GM12801 (cell line): Measurements from ENCODE around the gene SPTA1.

Experiments
- CTCF ChIP-seq: IDR thresholded peaks from one replicate; pipeline ENCODE4 v1.5.1; 2011; ENCODE audit warnings: control low read depth; ENCODE audit not compliant: insufficient read length; ENCODE audit errors: extremely low read depth

SPTA1 gene

DNA sequence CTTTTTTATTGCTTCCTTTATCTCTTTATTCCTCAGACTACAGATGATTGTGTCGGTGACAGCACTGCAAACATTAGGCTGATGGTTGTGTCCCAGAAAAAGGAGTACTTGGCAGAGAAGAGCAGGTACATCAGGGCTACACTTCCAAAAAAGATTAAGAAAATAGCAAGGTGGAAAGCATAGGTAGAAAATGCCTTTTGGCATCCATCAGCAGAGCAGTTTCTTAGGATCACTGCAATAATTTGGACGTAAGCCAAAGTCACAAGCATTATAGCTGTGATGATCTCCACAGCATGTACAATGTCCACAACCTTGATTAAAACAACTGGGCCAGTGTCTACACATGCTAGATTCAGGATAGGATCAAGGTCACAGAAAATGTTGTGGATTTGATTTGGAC lies 8.1 kb upstream of the SPTA1 start:
- TF ChIP-seq CTCF: no peak

DNA sequence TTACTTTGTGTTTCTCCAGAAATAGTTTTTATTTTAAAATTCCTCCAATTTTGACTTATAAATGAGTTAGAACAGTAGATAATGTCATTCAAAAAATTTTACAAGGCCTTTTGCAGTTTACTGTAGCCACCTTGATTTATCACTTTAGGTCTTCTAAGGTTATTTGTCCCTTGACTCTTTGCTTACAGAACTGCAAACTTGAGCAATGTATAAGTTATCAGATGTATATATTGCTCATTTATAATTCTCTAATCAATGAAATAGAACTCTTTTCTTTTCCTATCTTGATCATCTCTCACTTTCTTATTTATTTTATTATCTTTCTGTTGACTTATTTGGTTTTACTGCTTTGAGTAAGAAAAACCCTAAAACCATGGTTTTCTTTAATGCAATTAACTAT lies 5.8 kb upstream of the SPTA1 start:
- TF ChIP-seq CTCF: no peak

GRCh38 chr1:158691907-158692306 lies 5.4 kb upstream of the SPTA1 start:
- no peak for TF ChIP-seq CTCF

GRCh38 chr1:158689875-158690274 lies 3.4 kb upstream of the SPTA1 start:
- TF ChIP-seq CTCF: no peak

DNA sequence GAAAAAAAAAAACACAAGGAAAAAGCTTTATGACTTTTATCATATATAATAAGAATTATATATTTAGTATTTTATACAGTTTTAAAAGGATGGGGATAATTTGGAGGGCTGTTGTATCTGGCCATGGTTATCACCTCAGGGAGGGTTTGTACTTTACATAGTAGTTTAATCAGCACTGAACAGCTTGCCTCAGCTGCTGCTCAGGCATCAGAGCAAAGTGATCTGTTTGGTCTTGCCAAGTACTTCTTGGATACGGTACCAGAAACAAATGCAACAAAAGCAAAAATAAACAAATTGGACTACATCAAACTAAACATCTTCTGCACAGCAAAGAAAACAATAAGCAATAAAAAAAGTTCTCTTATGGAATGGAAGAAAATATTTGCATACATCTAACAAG lies 2.6 kb upstream of the SPTA1 start:
- TF ChIP-seq CTCF: no peak

DNA sequence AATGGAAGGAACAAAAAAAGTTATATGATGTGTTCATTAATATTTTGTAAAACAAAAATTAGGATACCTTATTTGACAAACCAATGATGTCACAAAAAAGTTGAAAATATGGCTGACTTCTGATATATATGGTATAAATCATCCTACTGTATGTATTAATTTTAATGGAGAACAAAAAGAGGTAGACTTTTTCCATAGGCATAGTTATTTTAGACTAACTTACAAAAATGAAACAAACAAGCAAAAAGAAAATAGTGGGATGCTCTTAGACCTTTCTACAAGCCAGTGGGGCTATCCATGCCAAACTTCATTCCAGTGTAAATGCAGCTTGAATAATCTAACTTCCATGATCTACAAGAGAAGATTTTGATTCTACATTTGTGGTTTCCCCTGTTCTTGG lies 522 bp upstream of the SPTA1 start:
- no peak for TF ChIP-seq CTCF

DNA sequence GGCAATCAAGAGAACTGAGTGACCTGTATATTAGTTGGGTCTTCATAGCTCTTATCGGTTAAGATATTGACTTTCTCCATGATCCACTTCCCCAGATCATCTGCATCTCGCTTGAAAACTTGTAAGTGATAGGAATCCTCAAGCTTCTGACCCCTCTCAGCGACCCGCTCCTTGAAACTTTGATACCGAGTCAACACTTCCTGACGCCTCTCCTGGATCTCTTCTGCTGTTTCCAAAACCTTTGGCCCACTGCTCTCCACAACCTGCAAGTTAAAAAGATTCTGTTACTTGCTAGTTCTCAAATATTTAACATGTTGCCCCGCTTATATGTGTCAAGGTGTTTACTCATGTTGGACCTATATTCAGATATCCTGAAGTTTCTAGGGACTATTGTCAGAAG lies 1.4 kb downstream of the SPTA1 start:
- no peak for TF ChIP-seq CTCF

GRCh38 chr1:158681606-158682005 lies 4.9 kb downstream of the SPTA1 start:
- TF ChIP-seq CTCF: no peak
